Activated T-cell treated with anti-CD3 and anti-CD28 coated beads, Interleukin-2, amount 50 U/mL, for 48 hours (primary cell): ENCODE measurements around the gene CEL.
"Not testable (repeated sequence)": the region's sequence is repeated elsewhere in the genome, so short reads cannot be mapped to it uniquely, and the experiment has no call there.

Source experiments
- DNase-seq, 2 experiments: peaks; one replicate each; pipeline ENCODE4 v3.0.0-alpha.2; 2020

Gene CEL

GRCh38 chr9:133061764-133062145 lies at the start of gene CEL:
Gene CEL (plus strand): TSS chr9:133061981. CDS start chr9:133062003, 22 bp downstream.
- not testable (repeated sequence) for DNase-seq

- no peak for DNase-seq
Measured at GRCh38 chr9:133014696-133015095, 47.1 kb upstream of the CEL start.

GRCh38 chr9:133023117-133023890 lies 38.5 kb upstream of the CEL start:
- DNase-seq, result peak; percentile 66 to 74

GRCh38 chr9:133026426-133026825 lies 35.4 kb upstream of the CEL start:
- no peak for DNase-seq

- DNase-seq, result no peak
Measured at GRCh38 chr9:133027134-133027533, 34.6 kb upstream of the CEL start.

GRCh38 chr9:133028221-133028620 lies 33.6 kb upstream of the CEL start:
- DNase-seq, result no peak

- no peak for DNase-seq
Measured at GRCh38 chr9:133029994-133030316, 31.8 kb upstream of the CEL start.

- peak; percentile 92 for DNase-seq
Measured at GRCh38 chr9:133030317-133031129, 31.3 kb upstream of the CEL start, which contains the start of gene GTF3C5. Gene GTF3C5 (plus strand): TSS chr9:133030997. CDS start chr9:133031012, 15 bp downstream.

- no peak for DNase-seq
Measured at GRCh38 chr9:133031130-133031422, 30.7 kb upstream of the CEL start.

- peak in 1 of 2 experiments; percentile 52 for DNase-seq
Measured at GRCh38 chr9:133031496-133031911, 30.3 kb upstream of the CEL start.

- no peak for DNase-seq
Measured at GRCh38 chr9:133032171-133032570, 29.6 kb upstream of the CEL start.

GRCh38 chr9:133035669-133036068 lies 26.1 kb upstream of the CEL start:
- DNase-seq, result no peak

- no peak for DNase-seq
Measured at GRCh38 chr9:133037775-133038515, 23.8 kb upstream of the CEL start.

GRCh38 chr9:133040892-133041479 lies 20.8 kb upstream of the CEL start:
- DNase-seq, result peak; percentile 60 to 70

- DNase-seq, result no peak
Measured at GRCh38 chr9:133041958-133042357, 19.8 kb upstream of the CEL start.

GRCh38 chr9:133042676-133043075 lies 19.1 kb upstream of the CEL start:
- DNase-seq, result no peak

GRCh38 chr9:133043449-133044035 lies 18.2 kb upstream of the CEL start:
- no peak for DNase-seq

- no peak for DNase-seq
Measured at GRCh38 chr9:133044125-133044524, 17.7 kb upstream of the CEL start.

- DNase-seq, result no peak
Measured at GRCh38 chr9:133044661-133045060, 17.1 kb upstream of the CEL start.

GRCh38 chr9:133045132-133045531 lies 16.6 kb upstream of the CEL start:
- DNase-seq, result no peak

- no peak for DNase-seq
Measured at GRCh38 chr9:133046196-133046899, 15.4 kb upstream of the CEL start.

- DNase-seq, result no peak
Measured at GRCh38 chr9:133046900-133047295, 14.9 kb upstream of the CEL start.
